Tibial nerve (tissue), 4 donors: ENCODE results near the gene KIF3B.
"Not testable (repeated sequence)": the region's sequence is repeated elsewhere in the genome, so short reads cannot be mapped to it uniquely, and the experiment has no call there.

Source experiments
- EP300 ChIP-seq, 2 donors: sonication (generic); formaldehyde crosslinking; IDR thresholded peaks; one replicate each; pipeline ENCODE4 v1.6.1; 2017; ENCODE audit warnings: antibody characterized with exemption in 2 of 2, mild to moderate bottlenecking in 1 of 2
- POLR2A ChIP-seq, 2 donors: fragments of 450-650 bp; IDR thresholded peaks; one replicate each; pipeline ENCODE4 v1.6.1; 2017; ENCODE audit warnings: antibody characterized with exemption in 2 of 2, mild to moderate bottlenecking in 2 of 2, moderate library complexity in 2 of 2
- TF ChIP-seq, protein P1 (sequence below), 5 experiments: fragments of 200-600 bp in 3 of 5; fragments of 450-650 bp in 2 of 5; sonication (generic) in 3 of 5; IDR thresholded peaks; one replicate each; pipeline ENCODE4 v1.5.1; 2016 to 2019; ENCODE audit warnings: antibody characterized with exemption in 5 of 5, mild to moderate bottlenecking in 3 of 5, moderate library complexity in 2 of 5

DNA sequence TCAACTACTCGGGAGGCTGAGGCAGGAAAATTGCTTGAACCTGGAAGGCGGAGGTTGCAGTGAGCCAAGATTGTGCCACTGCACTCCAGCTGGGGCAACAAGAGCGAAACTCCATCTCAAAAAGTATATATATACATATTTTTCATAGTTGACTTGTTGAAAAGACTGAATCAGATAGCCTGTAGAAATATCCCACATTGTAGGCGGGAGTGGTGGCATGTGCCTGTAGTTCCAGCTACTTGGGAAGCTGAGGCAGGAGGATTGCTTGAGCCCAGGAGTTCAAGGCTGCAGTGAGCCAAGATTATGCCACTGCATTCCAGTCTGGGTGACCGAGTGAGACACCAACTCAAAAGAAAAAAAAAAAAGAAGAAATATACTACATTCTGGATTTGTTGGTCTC lies 46.3 kb downstream of the KIF3B start:
- TF ChIP-seq POLR2A, EP300 (IDR thresholded peaks at IDR 0.05): not testable (repeated sequence)
- TF ChIP-seq, protein P1, sequence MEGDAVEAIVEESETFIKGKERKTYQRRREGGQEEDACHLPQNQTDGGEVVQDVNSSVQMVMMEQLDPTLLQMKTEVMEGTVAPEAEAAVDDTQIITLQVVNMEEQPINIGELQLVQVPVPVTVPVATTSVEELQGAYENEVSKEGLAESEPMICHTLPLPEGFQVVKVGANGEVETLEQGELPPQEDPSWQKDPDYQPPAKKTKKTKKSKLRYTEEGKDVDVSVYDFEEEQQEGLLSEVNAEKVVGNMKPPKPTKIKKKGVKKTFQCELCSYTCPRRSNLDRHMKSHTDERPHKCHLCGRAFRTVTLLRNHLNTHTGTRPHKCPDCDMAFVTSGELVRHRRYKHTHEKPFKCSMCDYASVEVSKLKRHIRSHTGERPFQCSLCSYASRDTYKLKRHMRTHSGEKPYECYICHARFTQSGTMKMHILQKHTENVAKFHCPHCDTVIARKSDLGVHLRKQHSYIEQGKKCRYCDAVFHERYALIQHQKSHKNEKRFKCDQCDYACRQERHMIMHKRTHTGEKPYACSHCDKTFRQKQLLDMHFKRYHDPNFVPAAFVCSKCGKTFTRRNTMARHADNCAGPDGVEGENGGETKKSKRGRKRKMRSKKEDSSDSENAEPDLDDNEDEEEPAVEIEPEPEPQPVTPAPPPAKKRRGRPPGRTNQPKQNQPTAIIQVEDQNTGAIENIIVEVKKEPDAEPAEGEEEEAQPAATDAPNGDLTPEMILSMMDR (IDR thresholded peaks at IDR 0.05) = not testable (repeated sequence)
